ENCODE measurements around the gene GALNT1. TPM values are rescaled to one million over a fixed set of nuclear protein-coding genes. Genes with fewer than 3 reads are reported as not detected.

GALNT1 gene
- total RNA-seq, 4 donors from 2014 or later = 42.7 to 59.7 (median 54.1) TPM

- DNase-seq (ENCODE audit: low spot score) (no peak), ATAC-seq (ENCODE audit: low FRiP score) (no peak)
- no peak for TF ChIP-seq CTCF (IDR thresholded peaks at IDR 0.05)
Measured at GRCh38 chr18:35745814-35746213, 164.3 kb downstream of the GALNT1 start.

- TF ChIP-seq CTCF (IDR thresholded peaks at IDR 0.05) = no peak
- ATAC-seq (ENCODE audit: low FRiP score) (no peak), DNase-seq (ENCODE audit: low spot score) (no peak)
Measured at GRCh38 chr18:35746826-35747339, 165.3 kb downstream of the GALNT1 start.

- DNase-seq (ENCODE audit: low spot score) = no peak
- TF ChIP-seq CTCF (IDR thresholded peaks at IDR 0.05) = no peak
- ATAC-seq (ENCODE audit: low FRiP score) = no peak
Measured at GRCh38 chr18:35747894-35748472, 166.4 kb downstream of the GALNT1 start.

- no peak for TF ChIP-seq CTCF (IDR thresholded peaks at IDR 0.05)
- DNase-seq (ENCODE audit: low spot score) = no peak
- ATAC-seq (ENCODE audit: low FRiP score) = no peak
Measured at GRCh38 chr18:35749701-35750100, 168.2 kb downstream of the GALNT1 start.

GRCh38 chr18:35750929-35751328 is 169.4 kb downstream of the GALNT1 start:
- no peak for TF ChIP-seq CTCF (IDR thresholded peaks at IDR 0.05)
- ATAC-seq (ENCODE audit: low FRiP score) (no peak), DNase-seq (ENCODE audit: low spot score) (no peak)

GRCh38 chr18:35753306-35753910 is 171.9 kb downstream of the GALNT1 start:
- TF ChIP-seq CTCF (IDR thresholded peaks at IDR 0.05) = no peak
- DNase-seq (ENCODE audit: low spot score) = no peak
- ATAC-seq (ENCODE audit: low FRiP score) = no peak

- TF ChIP-seq CTCF (IDR thresholded peaks at IDR 0.05) = no peak
- ATAC-seq (ENCODE audit: low FRiP score) (no peak), DNase-seq (ENCODE audit: low spot score) (no peak)
Measured at GRCh38 chr18:35754464-35754863, 172.9 kb downstream of the GALNT1 start.
